Hepatocyte (in vitro differentiated cells): ENCODE results near the gene PADI4.

Source experiments
- CTCF ChIP-seq: fragments of 200-600 bp; sonication (generic); IDR thresholded peaks from 2 replicates; pipeline ENCODE4 v1.5.1; 2016; ENCODE audit warnings: antibody characterized with exemption, mild to moderate bottlenecking; ENCODE audit not compliant: poor library complexity
- EZH2 ChIP-seq: fragments of 200-600 bp; sonication (generic); IDR thresholded peaks from 2 replicates; pipeline ENCODE4 v1.6.1; 2016; ENCODE audit warnings: antibody characterized with exemption, mild to moderate bottlenecking, borderline replicate concordance

- TF ChIP-seq CTCF (no peak), EZH2 (no peak)
Measured at GRCh38 chr1:17318262-17318661, 10.3 kb downstream of the PADI4 start.
